Adipocyte (in vitro differentiated cells): Measurements from ENCODE around the gene PARD3B.

Experiments used
- DNase-seq: peaks from one replicate; pipeline ENCODE4 v3.0.0-alpha.2; 2015; ENCODE audit warnings: low read depth
- H3K27me3 ChIP-seq: replicated peaks from 2 replicates; pipeline ENCODE4 v1.7.0; 2013; ENCODE audit warnings: mild to moderate bottlenecking, low read length, moderate library complexity; ENCODE audit not compliant: control insufficient read depth, insufficient read depth
- H3K36me3 ChIP-seq: 2 replicates; pipeline ENCODE4 v1.7.0; 2013; ENCODE audit warnings: low read length, mild to moderate bottlenecking, moderate library complexity; ENCODE audit not compliant: control insufficient read depth, insufficient read depth, severe bottlenecking
- H3K4me1 ChIP-seq: 2 replicates; pipeline ENCODE4 v1.7.0; 2013; ENCODE audit warnings: mild to moderate bottlenecking, low read length, moderate library complexity; ENCODE audit not compliant: control insufficient read depth, insufficient read depth
- H3K4me3 ChIP-seq: 2 replicates; pipeline ENCODE4 v1.7.0; 2013; ENCODE audit warnings: mild to moderate bottlenecking, low read length, moderate library complexity
- H3K9ac ChIP-seq: 2 replicates; pipeline ENCODE4 v1.7.0; 2013; ENCODE audit warnings: mild to moderate bottlenecking, low read length, moderate library complexity
- H3K9me3 ChIP-seq: 2 replicates; pipeline ENCODE4 v1.7.0; 2013; ENCODE audit warnings: mild to moderate bottlenecking, low read length, moderate library complexity; ENCODE audit not compliant: control insufficient read depth

Gene PARD3B

GRCh38 chr2:205115511-205115910, 570.2 kb downstream of the PARD3B start:
- no peaks in the 10 kb centered on the region for H3K27me3 ChIP-seq

DNA sequence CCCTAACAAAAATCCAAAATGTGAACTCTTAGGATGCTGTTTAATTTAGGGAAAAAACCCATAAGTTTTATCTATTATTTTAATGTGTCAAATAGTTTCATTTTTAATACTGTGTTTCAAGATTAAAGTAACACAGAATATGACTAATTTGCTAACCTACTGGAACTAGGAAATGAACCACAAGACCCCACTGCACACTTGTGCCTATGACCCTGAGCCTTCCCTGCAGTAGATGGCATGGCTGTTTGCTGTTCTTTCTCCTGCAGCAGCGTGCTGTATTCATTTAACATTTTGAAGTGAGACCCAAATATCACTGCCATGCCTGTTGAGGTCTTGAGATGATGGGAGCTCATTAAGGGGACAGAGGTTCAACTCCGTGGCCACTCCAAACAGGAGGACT, 571.9 kb downstream of the PARD3B start:
- no peak overlapping the region for H3K9ac ChIP-seq
- H3K4me3 ChIP-seq: no peak overlapping the region
- peaks cover 10% of the 10 kb centered on the region for H3K36me3 ChIP-seq
- no peaks in the 10 kb centered on the region for H3K4me1 ChIP-seq
- H3K9me3 ChIP-seq: no peaks in the 10 kb centered on the region
- no peaks in the 10 kb centered on the region for H3K27me3 ChIP-seq
- no peak for DNase-seq

More at GRCh38 chr2:205115511-205115910, 570.2 kb downstream of the PARD3B start:
- no peak for DNase-seq
- Histone ChIP-seq H3K36me3 (peaks cover 10% of the 10 kb centered on the region), H3K4me3 (no peak overlapping the region), H3K4me1 (no peaks in the 10 kb centered on the region), H3K9me3 (no peaks in the 10 kb centered on the region), H3K9ac (no peak overlapping the region)

GRCh38 chr2:205119136-205119535, 573.9 kb downstream of the PARD3B start:
- H3K27me3 ChIP-seq: no peaks in the 10 kb centered on the region
- H3K4me1 ChIP-seq: no peaks in the 10 kb centered on the region
- peaks cover 6% of the 10 kb centered on the region for H3K36me3 ChIP-seq
- no peak overlapping the region for H3K9ac ChIP-seq
- no peaks in the 10 kb centered on the region for H3K9me3 ChIP-seq
- DNase-seq: no peak
- H3K4me3 ChIP-seq: no peak overlapping the region

DNA sequence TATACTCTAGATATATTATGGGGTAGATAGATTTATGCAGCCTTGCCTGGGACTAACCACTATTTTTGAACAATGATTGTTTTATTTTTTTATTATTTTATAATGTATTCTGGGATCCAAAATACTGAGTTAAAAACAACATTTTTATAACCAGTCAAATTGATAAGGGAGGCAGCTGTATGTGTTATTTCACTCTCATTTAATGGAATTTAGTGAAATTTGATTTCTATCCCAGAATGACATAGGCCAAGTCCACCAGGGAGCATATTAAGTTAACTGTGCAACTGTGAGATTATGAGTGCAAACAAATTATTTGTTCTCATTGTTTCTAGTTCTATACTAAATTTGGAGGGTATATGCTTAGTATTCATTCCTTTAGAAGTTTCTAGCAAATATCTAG, 583.5 kb downstream of the PARD3B start:
- Histone ChIP-seq H3K27me3 (no peaks in the 10 kb centered on the region), H3K4me3 (no peak overlapping the region), H3K9me3 (no peaks in the 10 kb centered on the region), H3K9ac (no peak overlapping the region), H3K4me1 (peaks cover 7% of the 10 kb centered on the region), H3K36me3 (peaks cover 16% of the 10 kb centered on the region)
- no peak for DNase-seq

DNA sequence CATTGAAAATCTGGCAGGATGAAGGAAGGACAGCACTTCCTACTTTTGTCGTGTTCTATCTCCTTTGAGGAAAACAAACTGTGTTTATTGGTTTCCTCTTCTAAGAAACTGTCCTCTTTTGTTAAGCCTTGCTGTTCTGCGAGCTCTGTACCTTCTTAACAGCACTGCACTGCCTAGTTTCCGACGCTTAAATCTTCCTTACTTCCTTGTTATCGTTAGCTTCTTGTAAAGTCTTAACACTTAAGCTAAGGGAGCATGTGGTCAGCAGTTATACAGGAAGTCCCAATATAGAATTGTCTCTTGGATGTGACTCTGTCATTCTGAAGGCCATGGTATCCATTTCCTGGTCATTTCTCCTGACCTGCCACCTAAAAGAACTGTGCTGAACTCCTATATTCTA, 584.3 kb downstream of the PARD3B start:
- no peaks in the 10 kb centered on the region for H3K9me3 ChIP-seq
- H3K27me3 ChIP-seq: no peaks in the 10 kb centered on the region
- H3K9ac ChIP-seq: no peak overlapping the region
- DNase-seq: no peak
- H3K4me3 ChIP-seq: no peak overlapping the region
- peaks cover 10% of the 10 kb centered on the region for H3K4me1 ChIP-seq
- H3K36me3 ChIP-seq: peaks cover 16% of the 10 kb centered on the region

- Histone ChIP-seq H3K27me3 (no peaks in the 10 kb centered on the region), H3K9ac (no peak overlapping the region), H3K4me1 (peaks cover 10% of the 10 kb centered on the region), H3K36me3 (peaks cover 14% of the 10 kb centered on the region), H3K9me3 (no peaks in the 10 kb centered on the region), H3K4me3 (no peak overlapping the region)
- no peak for DNase-seq
These were observed 585.0 kb downstream of the PARD3B start for GRCh38 chr2:205130111-205130829.

DNA sequence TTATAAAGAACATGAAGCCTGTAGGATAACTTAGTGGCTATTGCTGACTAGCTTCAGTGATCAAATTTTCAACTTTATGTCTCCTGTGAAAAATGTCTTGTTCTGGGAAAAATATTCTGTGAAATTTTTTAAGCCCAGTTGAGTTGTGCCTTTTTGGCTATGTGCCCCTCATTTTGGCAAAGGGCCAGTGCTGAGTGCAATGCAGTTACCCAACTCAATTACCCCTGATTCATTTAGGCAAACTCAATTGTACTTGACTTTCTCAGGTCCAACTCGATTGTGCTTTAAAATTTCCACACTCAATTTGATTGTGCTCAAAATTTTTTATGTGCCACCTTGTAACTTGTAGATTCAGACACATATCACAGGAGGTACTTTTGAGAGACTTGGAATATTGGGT, 588.3 kb downstream of the PARD3B start:
- Histone ChIP-seq H3K9ac (no peak overlapping the region), H3K9me3 (no peaks in the 10 kb centered on the region), H3K4me3 (no peak overlapping the region), H3K27me3 (no peaks in the 10 kb centered on the region), H3K36me3 (peaks cover under 1% of the 10 kb centered on the region), H3K4me1 (peaks cover 10% of the 10 kb centered on the region)
- peak; percentile 39 for DNase-seq

- Histone ChIP-seq H3K9me3 (no peaks in the 10 kb centered on the region), H3K36me3 (no peaks in the 10 kb centered on the region), H3K4me3 (no peak overlapping the region), H3K9ac (no peak overlapping the region), H3K4me1 (peaks cover 2% of the 10 kb centered on the region), H3K27me3 (no peaks in the 10 kb centered on the region)
- DNase-seq: no peak
These were observed 593.5 kb downstream of the PARD3B start for GRCh38 chr2:205138735-205139134.

GRCh38 chr2:205139822-205140463, 594.7 kb downstream of the PARD3B start:
- Histone ChIP-seq H3K36me3 (no peaks in the 10 kb centered on the region), H3K9ac (no peak overlapping the region), H3K4me3 (no peak overlapping the region), H3K4me1 (no peaks in the 10 kb centered on the region), H3K27me3 (no peaks in the 10 kb centered on the region), H3K9me3 (no peaks in the 10 kb centered on the region)
- no peak for DNase-seq

GRCh38 chr2:205141381-205141780, 596.1 kb downstream of the PARD3B start:
- no peak for DNase-seq
- Histone ChIP-seq H3K27me3 (no peaks in the 10 kb centered on the region), H3K9ac (no peak overlapping the region), H3K4me3 (no peak overlapping the region), H3K9me3 (no peaks in the 10 kb centered on the region), H3K36me3 (no peaks in the 10 kb centered on the region), H3K4me1 (no peaks in the 10 kb centered on the region)

- Histone ChIP-seq H3K9ac (no peak overlapping the region), H3K4me3 (no peak overlapping the region), H3K36me3 (no peaks in the 10 kb centered on the region), H3K9me3 (no peaks in the 10 kb centered on the region), H3K27me3 (no peaks in the 10 kb centered on the region), H3K4me1 (no peaks in the 10 kb centered on the region)
- DNase-seq: no peak
These were observed 600.6 kb downstream of the PARD3B start for GRCh38 chr2:205145888-205146287.
